ENCODE measurements around the gene KIAA1755.

KIAA1755 gene

GRCh38 chr20:38260378-38261053 lies at the start of gene KIAA1755:
TSS of gene KIAA1755 (minus strand) at chr20:38260735. CDS start at chr20:38260500, 235 bp downstream.
- no peak for DNase-seq (ENCODE audit: low read depth in 2 of 3, low spot score in 1 of 3)

GRCh38 chr20:38308447-38308846 lies 47.9 kb upstream of the KIAA1755 start:
- no peak for DNase-seq (ENCODE audit: low read depth in 2 of 3, low spot score in 1 of 3)

GRCh38 chr20:38308047-38308438 lies 47.5 kb upstream of the KIAA1755 start:
- DNase-seq (ENCODE audit: low read depth in 2 of 3, low spot score in 1 of 3) = no peak

- DNase-seq (ENCODE audit: low read depth in 2 of 3, low spot score in 1 of 3) = no peak
Measured at GRCh38 chr20:38307371-38308046, 47.0 kb upstream of the KIAA1755 start.

GRCh38 chr20:38306379-38306778 lies 45.8 kb upstream of the KIAA1755 start:
- DNase-seq (ENCODE audit: low read depth in 2 of 3, low spot score in 1 of 3) = no peak

GRCh38 chr20:38305541-38305940 lies 45.0 kb upstream of the KIAA1755 start:
- no peak for DNase-seq (ENCODE audit: low read depth in 2 of 3, low spot score in 1 of 3)

- DNase-seq (ENCODE audit: low read depth in 2 of 3, low spot score in 1 of 3) = peak in 1 of 3 donors; percentile 8
Measured at GRCh38 chr20:38304845-38305447, 44.4 kb upstream of the KIAA1755 start.

- DNase-seq (ENCODE audit: low read depth in 2 of 3, low spot score in 1 of 3) = no peak
Measured at GRCh38 chr20:38303908-38304379, 43.4 kb upstream of the KIAA1755 start, which contains the start of gene BPI. TSS of gene BPI (plus strand) at chr20:38304156. CDS start at chr20:38304224, 68 bp downstream.

- no peak for DNase-seq (ENCODE audit: low read depth in 2 of 3, low spot score in 1 of 3)
Measured at GRCh38 chr20:38302786-38303185, 42.3 kb upstream of the KIAA1755 start.

GRCh38 chr20:38301309-38301708 lies 40.8 kb upstream of the KIAA1755 start:
- DNase-seq (ENCODE audit: low read depth in 2 of 3, low spot score in 1 of 3) = no peak

- DNase-seq (ENCODE audit: low read depth in 2 of 3, low spot score in 1 of 3) = no peak
Measured at GRCh38 chr20:38300438-38300837, 39.9 kb upstream of the KIAA1755 start.

- no peak for DNase-seq (ENCODE audit: low read depth in 2 of 3, low spot score in 1 of 3)
Measured at GRCh38 chr20:38299963-38300362, 39.4 kb upstream of the KIAA1755 start.

GRCh38 chr20:38298768-38299288 lies 38.3 kb upstream of the KIAA1755 start:
- no peak for DNase-seq (ENCODE audit: low read depth in 2 of 3, low spot score in 1 of 3)

- no peak for DNase-seq (ENCODE audit: low read depth in 2 of 3, low spot score in 1 of 3)
Measured at GRCh38 chr20:38297916-38298674, 37.6 kb upstream of the KIAA1755 start.

- no peak for DNase-seq (ENCODE audit: low read depth in 2 of 3, low spot score in 1 of 3)
Measured at GRCh38 chr20:38296433-38296832, 35.9 kb upstream of the KIAA1755 start.

GRCh38 chr20:38295811-38296210 lies 35.3 kb upstream of the KIAA1755 start:
- no peak for DNase-seq (ENCODE audit: low read depth in 2 of 3, low spot score in 1 of 3)

GRCh38 chr20:38294076-38294591 lies 33.6 kb upstream of the KIAA1755 start:
- DNase-seq (ENCODE audit: low read depth in 2 of 3, low spot score in 1 of 3) = no peak

- no peak for DNase-seq (ENCODE audit: low read depth in 2 of 3, low spot score in 1 of 3)
Measured at GRCh38 chr20:38293491-38294065, 33.0 kb upstream of the KIAA1755 start.

GRCh38 chr20:38291966-38292365 lies 31.4 kb upstream of the KIAA1755 start:
- DNase-seq (ENCODE audit: low read depth in 2 of 3, low spot score in 1 of 3) = no peak
